DMS114 treated with DMSO at 0.1 percent for 48 hours (cell line): Measurements from ENCODE around the gene EXOC4.

Experiments used
- DNase-seq: peaks from one replicate; lab custom pipeline; 2025; ENCODE audit not compliant: unreplicated experiment; lab: John Stamatoyannopoulos, UW

EXOC4 gene

DNA sequence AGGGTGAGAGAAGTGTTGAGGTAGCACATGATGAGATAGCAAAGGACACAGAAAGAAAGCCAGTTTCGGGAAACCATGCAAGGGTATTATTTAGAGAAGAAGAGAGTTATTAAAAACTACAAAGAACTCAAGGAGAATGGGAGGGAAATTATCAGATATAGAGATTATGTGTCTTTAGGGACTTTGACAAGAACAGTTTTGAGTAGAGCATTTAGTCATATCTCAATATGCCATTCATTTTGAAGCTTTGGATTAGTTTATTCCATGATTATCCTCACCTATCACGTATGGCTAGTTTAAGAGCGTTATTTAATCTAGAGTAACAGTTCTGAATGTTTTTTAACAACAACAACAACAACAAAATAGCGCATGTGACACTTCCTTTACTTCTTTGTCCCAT is 409.4 kb downstream of the EXOC4 start:
- DNase-seq = no peak

DNA sequence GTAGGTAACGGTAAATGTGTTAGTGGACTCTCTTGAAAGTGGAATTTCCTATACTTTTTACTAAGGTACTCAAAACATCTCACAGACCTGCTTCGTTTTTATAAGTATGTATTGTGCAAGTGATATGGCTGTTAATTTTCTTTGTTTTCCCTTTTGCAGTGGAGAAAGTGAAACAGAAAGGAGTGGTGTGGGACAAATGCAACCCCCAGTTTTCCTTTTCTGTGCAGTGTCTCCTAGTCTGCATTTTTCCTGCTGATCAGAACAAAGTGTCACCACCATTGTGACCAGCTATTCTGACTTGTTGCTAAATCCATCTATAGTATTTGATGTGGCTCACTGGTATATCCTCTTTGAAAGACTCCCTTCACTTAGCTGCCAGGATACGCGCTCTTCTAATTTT is 410.0 kb downstream of the EXOC4 start:
- DNase-seq = no peak

DNA sequence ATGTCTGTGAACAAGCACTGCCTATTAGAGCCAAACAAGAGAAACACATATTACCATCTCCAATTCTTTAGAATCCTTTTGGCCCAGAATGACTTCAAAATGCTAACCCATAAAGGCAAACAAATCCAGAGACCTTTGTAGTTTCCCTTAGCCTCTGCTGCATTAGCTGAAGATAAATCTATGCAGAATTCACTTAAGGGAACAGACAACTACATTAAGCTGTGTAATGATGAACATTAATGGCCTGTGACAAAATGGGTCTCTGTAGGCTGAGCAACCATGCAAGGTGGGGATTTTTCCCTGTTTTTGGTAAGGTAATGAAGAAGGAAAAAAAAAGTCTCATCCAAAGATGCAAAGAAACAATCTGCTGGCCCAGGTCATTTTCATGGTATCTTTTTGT is 411.6 kb downstream of the EXOC4 start:
- DNase-seq = no peak

DNA sequence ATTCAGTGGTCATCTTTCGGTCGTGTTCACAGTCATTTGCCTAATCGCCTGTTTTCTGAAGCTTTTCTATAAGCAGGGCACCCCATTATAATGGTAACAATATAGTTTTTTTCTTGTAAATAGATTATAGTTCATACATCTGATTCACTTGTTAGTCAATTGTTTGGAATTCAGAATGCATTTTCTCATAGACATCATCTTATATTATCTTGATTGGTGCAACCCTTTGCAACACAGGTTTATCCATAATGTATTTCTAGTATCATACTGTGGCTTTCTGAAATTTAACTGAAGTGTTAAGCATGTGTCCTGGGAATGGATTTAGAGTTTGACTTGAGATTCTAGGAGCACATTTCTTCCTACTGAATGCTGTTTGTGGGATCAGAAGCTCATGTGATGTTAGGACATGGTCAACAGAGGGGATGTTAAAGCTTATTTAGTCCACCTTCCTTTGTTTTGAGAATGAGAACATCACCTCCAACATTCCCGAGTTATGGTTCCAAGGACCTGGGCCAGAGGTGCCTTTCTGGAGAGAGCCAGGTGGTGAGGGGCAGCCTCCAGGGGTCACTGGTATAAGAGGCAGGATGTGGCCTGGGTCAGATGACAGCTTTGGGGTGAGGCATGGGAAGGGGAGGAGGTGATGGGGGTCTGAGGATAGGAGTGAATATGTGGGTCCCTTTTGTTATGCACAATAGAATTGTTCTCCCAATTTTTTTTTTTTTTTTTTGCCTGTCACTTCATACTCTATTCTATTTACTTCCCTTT is 415.6 kb downstream of the EXOC4 start:
- DNase-seq = no peak

DNA sequence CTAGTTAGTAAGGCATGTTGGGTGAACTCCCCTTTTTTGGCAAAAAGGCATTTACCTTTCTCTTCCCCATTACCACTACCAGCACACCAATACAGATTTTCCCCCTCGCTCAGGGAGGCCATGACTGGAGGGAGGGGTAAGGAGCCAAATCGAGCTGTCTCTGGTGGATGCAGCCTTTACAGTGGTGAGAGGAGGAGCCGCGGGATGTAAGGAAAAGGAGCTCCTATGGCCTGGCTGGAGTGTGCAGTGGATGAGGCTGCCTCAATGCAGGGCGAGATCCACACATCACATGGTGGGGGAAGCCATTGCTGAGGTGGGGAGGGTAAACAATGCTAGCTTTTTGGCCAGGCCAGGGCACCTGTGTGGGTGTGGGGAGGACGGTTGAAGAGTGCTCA is 416.2 kb downstream of the EXOC4 start:
- no peak for DNase-seq

DNA sequence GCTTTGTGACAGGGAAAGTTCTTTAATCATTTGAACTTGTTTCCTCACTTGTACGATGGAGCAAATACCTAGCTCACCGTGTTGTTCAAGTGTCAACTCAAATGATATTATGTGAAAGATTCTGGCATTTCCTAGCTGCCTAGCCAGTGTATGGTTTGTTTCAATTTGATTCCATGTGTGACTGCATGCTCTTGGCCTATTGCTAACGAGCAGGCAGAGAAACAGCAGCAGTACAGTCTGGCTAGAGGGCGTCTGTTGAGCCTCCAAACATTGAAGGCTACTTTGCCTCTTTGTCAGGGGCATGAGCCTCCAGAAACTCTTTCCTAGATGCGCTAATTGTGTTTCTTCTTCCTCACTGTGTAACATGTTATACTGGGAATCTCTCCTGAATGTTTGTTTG is 417.4 kb downstream of the EXOC4 start:
- no peak for DNase-seq

- no peak for DNase-seq
Observed at GRCh38 chr7:133672866-133673265, 420.0 kb downstream of the EXOC4 start.

- DNase-seq = no peak
Observed at GRCh38 chr7:133674079-133674763, 421.3 kb downstream of the EXOC4 start.

GRCh38 chr7:133675510-133676218 is 422.8 kb downstream of the EXOC4 start:
- DNase-seq = no peak

- no peak for DNase-seq
Observed at GRCh38 chr7:133676805-133677370, 424.0 kb downstream of the EXOC4 start.

DNA sequence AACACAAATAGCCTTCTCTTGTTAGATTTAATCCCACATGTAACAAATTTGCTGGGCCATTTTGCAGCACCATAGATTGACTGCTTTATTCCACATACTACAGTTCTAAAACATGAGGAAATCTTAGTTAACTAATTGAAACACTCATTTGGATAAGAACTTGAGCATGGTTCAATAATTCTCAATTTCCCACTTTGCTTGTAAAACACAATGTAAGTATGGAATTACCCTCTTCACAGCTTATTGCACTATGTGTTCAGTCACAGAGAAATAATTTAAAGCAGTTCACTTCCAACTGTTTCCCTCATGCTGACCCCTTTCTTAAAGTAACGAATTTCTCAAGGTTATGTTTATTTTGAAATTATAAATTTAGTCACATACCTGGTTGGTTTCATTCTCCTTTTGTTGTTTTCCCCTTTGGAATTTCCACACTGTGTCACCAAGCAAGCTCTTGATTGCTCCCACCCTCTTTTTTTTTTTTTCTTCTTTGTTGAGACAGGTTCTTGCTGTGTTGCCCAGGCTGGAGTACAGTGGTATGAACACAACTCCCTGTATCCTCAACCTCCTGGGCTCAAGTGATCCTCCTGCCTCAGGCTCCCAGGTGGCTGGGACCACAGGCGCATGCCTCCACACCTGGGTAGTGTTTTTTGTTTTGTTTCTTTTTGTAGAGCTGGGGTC is 425.4 kb downstream of the EXOC4 start:
- no peak for DNase-seq

- DNase-seq = no peak
Observed at GRCh38 chr7:133679977-133680376, 427.1 kb downstream of the EXOC4 start.

DNA sequence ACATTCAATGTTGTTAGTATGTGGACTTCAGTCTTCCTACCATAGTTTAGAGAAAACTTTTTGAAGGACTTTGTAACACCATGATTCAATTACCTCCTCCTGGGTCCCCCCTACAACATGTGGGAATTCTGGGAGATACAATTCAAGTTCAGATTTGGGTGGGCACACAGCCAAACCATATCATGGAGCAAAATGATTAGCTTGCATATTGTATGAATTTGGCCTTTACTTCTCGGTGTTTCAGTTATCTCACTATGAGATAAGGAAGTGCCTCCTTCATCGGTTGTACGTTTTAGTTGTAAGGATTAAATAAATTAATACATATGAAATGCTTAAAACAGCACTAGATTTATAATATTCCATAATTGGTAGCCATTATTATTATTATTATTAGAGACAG is 428.7 kb downstream of the EXOC4 start:
- DNase-seq = no peak

DNA sequence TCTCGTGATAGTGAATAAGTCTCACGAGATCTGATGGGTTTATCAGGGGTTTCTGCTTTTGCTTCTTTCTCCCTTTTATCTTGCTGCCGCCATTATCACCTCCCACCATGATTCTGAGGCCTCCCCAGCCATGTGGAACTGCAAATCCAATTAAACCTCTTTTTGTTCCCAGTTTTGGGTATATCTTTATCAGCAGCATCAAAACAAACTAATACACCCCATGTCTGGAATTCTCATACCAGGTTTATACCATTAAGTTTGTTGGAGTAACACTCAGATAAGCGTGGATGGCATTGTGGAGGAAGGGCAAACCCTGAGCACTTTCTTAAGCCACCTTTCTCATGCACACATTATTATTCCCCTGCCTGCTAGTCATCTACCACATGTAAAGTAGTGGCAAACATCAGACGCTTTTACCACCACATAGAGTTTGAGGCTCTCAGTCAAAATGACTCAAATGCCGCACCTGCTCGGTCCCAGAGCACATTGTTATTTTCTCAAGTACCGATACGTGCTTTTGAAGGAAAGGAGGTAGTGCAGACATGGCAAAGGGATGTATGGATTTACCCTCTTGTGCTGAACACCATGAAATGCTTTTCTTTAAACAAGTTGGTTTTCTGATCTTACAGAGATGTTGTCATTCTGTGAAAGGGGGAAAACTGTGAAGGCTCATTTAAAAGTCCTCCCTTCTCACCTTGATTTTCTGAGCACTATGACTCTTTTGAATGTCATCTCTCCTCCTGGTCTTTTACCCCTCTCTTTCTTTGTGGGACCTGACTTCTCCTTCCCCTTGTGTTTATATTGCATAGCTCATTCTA is 429.7 kb downstream of the EXOC4 start:
- DNase-seq = no peak

- DNase-seq = no peak
Observed at GRCh38 chr7:133683182-133683454, 430.2 kb downstream of the EXOC4 start.

DNA sequence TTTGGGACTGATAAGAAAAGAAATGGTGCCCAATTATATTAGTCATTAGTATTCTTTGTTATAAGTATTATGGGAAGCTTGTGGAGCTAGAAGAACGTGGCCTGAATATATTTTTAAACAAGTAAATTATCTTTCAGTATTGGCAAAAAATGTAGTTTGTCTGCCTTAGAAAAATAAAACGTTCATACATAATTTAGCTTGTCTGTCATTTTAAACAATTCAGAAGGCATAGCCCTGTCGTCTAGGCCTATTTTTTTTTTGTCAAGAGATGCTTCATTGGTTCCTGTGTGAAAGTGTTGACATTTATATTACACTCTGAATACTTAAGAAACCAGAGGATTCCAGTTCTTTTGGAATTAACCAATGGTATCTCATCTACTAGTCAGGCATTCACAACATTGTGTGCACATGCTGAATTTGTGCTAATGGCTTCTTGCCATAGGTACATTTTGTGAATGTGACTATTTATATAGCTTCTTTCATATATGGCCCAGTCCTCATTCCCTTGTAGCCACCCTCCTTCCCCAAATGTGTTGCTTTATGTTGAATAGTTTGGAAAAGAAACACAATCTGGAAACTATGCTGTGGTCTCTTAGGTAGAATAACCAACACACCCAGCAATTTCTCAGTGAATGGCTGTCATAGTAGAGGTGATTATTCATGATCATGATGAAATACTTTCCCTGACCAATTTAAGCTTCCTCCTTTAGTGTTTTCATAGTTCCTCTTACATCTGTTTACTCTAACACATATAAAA is 435.8 kb downstream of the EXOC4 start:
- DNase-seq = no peak

DNA sequence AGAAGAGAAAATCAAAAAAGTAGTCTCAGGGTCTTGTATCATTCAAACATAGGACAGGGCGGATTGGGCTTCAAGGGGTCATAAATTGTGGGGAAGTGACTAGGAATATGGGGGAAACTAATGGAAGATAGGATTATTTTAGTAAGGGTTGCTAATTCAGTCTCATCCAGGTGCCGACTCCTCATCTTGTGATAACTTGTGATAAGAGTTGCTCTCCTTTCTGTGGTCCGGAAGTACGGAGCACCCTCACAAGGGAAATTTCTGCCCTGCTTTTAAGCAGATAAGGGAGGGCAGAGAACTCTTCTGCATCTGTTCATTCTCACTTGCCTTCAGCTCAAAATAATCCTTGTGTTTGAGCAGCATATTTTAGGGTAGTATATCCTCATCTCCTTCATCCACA is 437.9 kb downstream of the EXOC4 start:
- DNase-seq = no peak

GRCh38 chr7:133691727-133692610 is 439.1 kb downstream of the EXOC4 start:
- DNase-seq = no peak

DNA sequence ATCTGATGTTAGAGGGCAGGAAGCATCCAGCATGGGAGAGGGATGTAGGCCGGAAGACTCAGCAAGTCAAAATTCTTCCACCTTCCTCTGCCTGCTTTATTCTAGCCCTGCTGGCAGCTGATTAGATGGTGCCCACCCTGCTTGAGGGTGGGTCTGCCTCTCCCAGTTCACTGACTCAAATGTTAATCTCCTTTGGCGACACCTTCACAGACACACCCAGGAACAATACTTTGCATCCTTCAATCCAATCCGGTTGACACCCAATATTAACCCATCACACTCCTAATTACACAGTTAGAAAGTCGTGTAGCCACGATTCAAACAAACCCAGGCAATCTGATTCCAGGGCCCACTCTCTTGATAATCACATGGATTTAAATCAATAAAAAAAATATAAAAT is 440.4 kb downstream of the EXOC4 start:
- no peak for DNase-seq
